Activated naive CD4-positive, alpha-beta T cell treated with Interleukin-2 at 50 U/mL for 16 hours (primary cell): ENCODE results near the gene PRDX6.
"Not testable (repeated sequence)": the region's sequence is repeated elsewhere in the genome, so short reads cannot be mapped to it uniquely, and the experiment has no call there.

Experiments
- DNase-seq: peaks from one replicate; pipeline ENCODE4 v3.0.0-alpha.2; 2020

PRDX6 gene, protein sequence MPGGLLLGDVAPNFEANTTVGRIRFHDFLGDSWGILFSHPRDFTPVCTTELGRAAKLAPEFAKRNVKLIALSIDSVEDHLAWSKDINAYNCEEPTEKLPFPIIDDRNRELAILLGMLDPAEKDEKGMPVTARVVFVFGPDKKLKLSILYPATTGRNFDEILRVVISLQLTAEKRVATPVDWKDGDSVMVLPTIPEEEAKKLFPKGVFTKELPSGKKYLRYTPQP

DNA sequence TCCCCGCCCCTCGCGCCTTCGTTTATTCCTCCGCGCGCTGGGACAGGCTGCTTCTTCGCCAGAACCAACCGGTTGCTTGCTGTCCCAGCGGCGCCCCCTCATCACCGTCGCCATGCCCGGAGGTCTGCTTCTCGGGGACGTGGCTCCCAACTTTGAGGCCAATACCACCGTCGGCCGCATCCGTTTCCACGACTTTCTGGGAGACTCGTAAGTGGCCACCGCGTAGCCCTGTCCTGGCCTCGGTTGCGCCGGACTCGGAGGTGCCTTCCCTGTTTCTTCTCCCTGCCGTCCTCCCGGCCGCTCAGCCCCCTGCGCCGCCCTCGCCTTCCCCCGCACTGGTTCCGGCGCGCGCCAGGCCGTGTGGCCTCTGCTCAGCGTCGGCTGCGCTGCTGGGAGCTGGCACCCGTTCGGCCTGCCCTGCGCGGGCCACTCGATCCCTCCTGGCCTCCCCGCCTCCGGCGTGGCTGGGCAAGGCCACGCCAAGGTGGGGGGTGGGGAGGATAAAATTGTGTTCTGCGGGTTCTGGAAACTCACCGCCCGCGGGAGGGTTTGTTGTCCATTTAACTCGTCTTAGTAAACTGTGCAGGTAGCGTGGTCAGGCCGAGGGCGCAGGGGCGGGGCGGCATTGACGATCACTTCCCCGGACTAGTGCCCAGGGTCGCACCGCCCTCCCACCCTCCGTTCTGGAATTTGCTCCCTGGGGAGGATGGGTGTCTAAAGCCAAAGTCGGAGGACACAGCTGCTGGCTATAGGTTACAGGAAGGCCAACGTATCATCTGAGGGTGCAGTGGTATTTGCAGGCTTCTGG lies at the start of gene PRDX6:
PRDX6 (plus strand) TSS at position 50 of the 808 bp plus-strand sequence; CDS start at position 113, 63 bp downstream.
- DNase-seq, result no peak

DNA sequence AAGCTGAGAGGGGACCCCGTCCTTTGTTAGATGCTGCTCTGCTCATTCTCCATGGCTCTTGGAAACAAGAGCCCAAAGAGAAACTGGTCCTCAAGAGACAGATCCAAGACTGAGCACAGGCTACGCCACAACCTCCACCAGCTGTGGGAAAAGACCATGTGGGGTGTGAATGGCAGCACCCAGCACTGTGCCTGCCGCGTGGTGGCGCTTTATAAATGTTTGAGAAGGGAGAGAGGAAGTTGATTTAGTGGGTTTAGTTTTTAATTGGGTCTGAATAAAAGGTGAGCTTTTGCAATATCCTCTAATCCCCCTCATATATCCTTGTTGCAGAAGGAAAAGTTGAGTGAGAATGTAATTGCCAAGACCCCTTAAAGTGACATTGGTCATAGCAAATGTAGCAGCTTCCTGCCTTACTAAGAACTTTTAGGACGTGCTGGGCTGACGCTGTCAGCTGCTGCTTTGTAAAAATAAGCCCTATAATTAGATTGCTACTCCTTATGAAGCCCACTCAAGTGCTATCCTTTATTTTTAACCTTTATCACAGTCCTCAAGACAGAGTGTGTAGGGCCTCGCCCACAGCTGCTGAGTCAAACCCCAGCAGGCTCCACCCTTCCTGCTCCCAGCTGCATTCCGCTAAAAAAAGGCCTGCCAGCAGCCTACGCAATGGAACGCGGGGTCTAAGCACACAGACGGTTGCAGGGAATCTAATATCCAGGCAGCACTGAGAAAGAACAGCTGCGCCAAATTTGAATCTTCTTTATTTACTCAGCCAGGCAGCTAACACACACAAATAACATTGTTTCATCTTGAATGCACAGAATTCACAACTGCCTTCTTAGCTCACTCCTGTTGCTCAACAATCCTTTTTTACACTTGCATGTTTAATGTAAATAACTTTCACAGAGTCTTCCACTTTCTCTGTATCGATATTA lies 47.4 kb upstream of the PRDX6 start:
- DNase-seq, result peak; percentile 64

DNA sequence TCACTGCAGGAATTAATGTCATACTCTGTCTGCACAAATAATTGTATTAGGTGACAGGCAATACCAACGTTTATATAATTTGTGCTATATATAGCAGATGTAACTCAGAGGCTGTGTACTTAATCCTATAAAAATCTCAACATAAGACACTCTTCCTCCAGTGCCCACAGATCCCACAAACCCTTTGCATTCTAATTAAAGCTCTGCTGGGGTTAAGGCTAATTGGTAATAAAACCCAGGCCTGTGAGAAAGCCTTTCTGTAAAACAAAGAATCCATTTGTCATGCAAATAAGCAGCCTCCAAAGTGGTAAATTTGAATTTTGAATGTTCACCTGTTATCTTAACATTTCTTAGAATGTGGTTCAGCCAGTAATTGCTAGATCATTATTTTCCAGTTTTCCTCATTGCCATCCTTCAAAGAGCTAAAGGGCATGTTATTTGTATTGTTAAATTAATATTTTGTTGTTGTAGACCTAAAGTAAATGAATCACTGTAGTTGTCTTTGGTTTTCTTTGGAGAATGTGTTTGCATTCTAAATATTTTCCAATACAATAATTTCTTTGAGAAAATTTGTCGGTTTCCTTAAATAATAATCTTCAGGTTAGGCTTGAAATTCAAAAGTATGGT lies 46.3 kb upstream of the PRDX6 start:
- DNase-seq, result no peak

DNA sequence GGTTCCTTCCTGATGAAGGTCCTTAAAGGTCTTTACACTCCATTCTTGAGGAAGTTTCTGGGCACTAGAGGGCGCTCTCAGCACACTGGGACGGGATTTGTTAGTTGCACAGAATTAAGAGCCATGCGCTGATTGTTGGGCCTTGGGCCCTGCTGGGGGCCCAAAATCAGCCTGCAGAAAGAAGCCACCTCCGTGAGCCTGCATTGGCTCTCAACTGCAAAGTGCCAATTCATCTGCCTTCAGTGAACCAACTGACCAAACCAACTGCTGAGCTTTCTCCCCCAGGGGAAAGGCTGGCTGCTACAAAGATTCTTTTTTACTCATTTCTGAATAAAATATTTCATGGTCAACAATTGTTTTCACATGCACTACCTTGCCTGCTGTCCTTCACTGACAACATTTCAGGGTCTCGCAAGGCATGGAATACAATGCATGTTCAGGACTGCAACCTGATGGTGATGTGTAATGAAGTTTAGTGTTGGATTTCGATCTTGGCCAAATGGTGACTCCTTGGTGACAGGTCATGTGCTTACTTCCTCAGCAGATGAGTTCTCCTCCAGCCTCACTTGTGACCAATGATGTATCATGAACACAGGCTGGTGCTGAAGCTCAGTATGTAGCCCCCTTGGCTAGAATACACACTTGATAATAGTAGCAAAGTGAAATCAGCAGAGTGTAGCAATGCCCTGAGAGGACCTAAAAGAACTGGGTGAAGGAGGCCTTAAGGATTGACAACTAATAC lies 45.7 kb upstream of the PRDX6 start:
- DNase-seq, result peak; percentile 87

DNA sequence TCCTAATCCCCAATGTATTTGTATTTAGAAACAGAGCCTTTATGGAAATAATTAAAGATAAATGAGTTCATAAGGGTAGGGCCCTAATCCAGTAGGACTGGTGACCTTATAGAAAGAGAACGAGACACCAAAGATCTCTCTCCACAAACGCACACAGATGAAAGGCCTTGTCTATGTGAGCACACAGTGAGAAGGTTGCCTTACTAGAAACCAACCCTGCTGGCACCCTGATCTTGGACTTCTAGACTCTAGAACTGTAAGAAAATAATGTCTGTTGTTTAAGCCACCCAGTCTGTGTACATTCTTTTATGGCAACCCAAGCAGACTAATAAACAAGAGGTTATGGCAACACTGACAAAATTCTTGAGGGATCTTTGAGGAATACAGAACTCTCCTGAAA lies 44.8 kb upstream of the PRDX6 start:
- no peak for DNase-seq

DNA sequence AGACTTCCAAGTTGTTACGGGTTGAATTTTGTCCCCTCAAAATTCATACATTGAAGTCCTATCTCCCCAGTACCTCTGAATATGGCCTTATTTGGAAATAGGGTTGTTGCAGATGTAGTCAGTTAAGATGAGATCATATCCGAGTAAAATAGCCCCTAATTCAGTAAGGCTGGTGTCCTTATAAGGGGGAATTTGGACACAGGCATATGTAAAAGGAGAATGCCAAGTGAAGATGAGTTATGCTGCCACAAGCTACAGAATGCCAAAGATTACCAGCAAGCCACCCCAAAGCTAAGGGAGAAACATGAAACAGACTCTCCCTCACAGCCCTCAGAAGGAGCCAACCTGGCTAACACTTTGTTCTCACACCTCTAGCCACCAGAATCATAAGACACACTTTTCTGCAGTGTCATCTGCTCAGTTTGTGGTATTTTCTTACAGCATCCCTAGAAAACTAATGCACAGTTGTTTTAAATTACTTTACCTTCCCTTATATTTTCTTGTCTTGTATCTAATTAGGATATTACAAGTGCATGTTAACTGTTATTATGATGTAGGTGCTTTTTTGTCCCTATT lies 43.3 kb upstream of the PRDX6 start:
- DNase-seq, result no peak

DNA sequence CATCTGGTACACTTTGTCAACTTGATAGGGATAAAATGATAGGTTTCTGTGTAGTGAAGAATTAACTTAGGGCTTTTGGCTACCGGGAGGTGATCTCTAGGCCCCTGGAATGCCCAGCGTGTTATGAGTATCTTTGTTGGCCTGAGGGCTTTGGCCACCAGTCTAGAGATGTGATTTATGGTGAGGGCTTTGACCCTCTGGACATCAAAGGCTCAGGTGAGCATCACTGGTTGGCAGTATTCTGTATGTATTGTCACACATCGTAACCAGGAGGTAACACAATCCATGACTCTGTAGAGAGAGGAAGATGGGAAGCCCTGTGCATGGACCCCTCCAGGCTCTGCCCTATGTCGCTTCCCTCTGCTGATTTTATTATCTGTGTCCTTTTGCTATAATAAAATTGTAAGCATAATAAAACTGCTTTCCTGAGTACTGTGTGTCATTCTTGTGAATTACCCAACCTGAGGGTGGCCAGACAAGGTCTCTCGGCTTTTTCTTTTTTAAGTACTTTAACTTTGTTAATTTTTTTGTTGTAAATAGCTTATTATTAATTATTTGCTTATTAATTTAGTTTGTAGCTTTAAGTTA lies 40.2 kb upstream of the PRDX6 start:
- no peak for DNase-seq

DNA sequence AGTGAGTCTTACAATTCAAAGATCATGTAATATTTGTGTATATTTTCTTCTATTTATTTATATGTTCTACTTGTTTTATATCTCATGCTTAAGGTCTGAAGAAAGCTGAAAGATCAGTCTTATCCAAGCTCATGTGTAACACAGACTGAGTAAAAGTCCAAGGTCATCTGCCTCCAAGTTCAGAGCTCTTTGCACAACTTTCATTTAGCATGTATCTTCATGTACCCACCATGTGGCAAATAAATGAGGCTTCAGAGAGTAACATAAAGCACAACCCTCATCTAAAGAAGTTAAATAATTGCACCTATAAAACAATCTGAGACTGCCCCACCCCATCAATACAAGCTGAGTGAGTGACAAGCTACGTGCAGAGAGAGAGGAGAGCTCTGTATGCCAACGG lies 38.5 kb upstream of the PRDX6 start:
- DNase-seq, result no peak

DNA sequence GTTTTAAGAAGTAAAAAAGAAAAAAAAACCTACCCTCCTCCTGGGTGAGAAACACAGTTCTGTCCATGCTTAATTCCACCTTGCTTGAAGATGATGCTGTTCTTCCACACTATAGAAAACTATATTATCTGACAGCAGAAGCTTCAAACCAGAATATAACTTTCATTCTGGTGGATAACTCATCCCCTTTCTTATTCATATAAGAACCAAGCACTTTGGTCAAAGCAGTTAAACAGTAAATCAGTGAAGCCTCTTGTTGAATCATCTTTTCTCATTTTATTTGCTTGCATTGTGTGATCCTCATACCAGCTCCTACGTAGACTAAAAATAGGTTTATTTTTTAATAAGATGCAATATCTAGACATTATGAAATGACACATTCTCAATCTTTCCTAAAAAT lies 36.7 kb upstream of the PRDX6 start:
- DNase-seq, result no peak

DNA sequence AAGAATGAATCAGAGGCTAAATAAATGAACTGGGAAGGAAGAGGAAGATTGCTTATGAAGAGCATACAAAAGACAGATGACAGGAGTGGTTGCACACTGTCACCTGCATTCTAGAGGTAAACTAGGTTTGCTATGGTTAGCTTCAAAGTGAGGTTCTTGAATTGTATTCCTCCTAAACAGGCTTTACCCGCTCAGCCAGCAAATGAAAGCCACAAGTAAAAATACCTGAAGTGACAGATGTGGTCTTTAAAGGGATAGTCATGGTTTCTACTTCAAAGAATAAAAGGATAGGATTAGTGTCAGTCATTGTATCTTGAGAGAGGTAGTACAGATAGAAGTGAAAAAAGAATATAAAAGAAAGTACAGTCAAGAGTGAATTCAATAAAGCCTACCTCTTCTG lies 32.4 kb upstream of the PRDX6 start:
- DNase-seq, result no peak

DNA sequence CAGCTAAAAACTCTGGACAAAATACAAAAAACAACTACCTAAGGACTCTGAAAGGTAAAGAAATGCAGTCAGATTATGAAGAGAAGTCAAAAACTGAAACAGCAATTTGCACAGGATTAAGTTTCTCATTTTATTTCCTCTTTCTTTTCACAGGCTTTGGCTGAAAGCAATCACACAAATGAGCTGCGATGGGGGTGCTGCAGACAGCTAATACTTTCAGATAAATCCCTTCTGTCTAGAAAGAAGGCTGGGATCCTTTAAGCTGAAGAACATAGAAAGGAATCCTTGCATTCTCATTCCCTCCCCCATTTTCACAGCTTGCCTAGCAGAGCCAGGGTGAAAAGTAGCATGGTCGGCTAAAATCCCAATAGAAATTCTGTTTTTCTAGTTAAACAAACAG lies 32.0 kb upstream of the PRDX6 start:
- DNase-seq, result no peak

DNA sequence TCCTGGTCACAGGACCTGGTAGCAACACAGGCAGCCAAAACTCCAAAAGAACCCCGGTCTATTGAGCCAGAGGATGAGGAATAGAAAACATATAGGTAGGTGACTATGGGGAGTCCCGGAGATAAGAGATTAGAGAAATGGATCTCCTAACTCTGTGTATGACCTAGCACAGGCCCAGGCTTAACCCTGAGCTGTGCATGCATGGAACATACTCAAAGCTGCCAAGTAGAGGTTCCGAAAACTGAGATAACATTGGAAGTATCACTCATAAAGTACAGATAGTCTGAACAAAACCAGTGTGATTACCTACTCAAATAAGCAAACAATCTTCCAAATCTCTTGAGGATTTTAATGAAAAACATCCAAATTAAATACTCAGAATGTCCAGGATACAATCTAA lies 31.5 kb upstream of the PRDX6 start:
- no peak for DNase-seq

DNA sequence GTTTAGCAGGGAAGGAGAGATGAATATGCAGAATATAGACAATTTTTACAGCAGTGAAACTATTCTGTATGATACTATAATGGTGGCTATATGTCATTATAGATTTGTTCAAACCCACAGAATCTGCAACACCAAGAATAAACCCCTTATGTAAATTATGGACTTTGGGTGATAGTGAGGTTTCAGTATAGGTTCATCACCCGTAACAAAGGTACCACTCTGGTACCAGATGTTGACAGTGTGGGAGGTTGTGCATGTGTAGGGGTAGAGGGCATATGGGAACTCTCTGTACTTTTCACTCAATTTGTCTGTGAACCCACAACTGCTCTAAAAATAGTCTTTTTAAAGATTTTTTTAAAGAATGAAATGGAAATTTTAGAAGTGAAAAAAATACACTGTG lies 29.9 kb upstream of the PRDX6 start:
- DNase-seq, result no peak

DNA sequence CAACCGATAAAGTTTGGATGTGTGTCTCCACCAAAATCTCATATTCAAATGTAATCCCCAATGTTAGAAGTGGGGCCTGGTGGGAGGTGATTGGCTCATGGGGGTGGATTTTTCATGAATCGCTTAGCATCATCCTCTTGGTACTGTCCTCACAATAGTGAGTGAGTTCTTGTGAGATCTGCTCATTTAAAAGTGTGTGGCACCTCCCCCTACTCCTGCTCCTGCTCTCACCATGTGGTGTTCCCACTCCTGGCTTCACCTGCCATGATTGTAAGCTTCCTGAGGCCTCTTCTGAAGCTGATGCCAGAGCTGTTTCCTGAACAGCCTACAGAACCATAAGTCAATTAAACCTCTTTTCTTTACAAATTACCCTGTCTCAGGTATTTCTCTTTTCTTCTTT lies 28.2 kb upstream of the PRDX6 start:
- no peak for DNase-seq

DNA sequence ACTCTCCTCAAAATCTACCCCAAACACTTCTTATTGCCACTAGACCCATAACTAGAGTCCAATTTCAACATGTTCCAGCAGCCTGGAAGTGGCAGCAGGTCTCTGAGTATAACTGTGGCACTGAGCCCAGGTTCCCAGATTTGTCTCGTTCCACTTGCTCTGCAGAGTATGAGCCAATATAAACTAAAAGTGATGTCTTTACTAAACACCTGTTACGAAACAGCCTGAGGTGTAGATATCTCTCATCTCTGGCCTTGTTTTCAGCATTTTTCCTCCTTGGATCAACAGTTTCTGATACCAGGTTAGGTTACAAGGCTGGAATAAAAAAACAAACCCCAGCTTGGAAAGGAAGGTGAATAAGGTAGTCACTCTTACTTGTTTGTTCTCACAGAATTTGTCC lies 25.2 kb upstream of the PRDX6 start:
- DNase-seq, result no peak

DNA sequence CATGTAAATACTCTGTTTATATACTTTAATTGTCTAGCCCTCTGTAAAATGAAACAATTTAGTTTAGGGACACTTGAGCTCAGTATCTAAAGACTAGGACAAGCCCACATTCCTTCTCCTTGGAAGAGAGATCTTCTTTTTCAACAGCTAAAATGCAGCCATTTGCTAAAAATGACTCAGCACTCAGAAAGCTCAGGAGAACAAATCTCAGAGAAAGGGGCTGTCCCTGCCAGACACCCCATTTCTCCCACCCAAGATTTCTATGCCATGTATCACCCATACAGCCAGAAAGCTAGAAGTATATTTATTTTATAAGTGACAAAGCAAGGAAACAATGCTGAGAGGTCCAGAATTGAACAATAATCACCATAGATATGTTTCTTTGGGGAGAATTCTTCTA lies 23.2 kb upstream of the PRDX6 start:
- DNase-seq, result no peak

DNA sequence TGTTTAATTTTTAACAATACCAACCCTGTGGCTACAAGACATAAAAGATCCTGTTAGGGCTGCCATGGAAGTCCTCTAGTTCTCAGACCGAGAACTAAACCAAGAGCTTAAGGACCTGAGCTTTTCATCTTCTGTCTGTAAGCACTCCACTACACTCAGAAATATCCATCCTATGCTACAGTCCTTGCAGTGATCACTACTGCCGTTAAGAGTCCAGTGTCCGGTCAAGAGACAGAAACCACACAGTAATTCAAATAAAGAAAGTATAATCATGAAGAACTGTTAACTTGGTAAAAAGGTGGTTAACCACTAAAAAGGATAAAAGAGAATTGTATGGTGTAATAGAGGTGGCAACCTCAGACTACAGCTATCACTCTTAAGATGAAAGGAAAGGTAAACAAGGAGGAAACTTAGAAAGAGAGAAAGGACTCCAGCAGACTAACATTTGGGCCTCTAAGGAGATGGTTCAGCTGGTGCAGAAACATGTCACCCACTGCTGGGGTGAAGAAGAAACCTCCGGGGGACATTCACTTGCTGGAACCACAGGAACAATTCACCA lies 22.1 kb upstream of the PRDX6 start:
- DNase-seq, result no peak

DNA sequence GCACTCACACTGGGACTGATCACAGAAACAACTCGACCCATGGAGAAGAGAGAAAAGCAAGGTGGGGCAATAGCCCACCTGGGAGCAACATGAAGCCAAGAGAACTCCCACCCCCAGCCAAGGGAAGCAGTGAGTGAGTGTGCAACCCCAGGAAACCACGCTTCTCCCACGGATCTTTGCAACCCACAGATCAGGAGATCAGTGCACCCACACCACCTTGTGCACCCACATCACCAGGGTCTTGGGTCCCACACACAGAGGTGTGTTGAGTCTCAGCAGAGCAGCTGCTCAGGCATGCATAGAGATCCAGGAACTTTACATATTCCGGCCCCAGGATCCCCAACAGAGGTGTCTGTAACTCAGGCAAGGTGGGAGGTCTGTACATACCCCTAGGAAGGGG lies 17.2 kb upstream of the PRDX6 start:
- DNase-seq, result no peak

DNA sequence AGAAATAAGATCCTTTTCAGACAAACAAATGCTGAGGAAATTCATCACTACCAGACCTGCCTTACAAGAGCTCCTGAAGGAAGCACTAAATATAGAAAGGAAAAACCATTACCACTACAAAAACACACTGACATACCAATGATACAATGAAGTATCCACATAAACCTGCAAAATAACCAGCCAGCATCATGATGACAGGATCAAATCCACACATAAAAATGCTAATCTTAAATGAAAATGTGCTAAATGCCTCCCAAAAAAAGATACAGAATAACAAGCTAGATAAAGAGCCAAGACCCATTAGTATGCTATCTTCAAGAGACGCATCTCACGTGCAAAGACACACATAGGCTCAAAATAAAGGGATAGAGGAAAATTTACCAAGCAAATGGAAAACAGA lies 14.5 kb upstream of the PRDX6 start:
- DNase-seq, result not testable (repeated sequence)

DNA sequence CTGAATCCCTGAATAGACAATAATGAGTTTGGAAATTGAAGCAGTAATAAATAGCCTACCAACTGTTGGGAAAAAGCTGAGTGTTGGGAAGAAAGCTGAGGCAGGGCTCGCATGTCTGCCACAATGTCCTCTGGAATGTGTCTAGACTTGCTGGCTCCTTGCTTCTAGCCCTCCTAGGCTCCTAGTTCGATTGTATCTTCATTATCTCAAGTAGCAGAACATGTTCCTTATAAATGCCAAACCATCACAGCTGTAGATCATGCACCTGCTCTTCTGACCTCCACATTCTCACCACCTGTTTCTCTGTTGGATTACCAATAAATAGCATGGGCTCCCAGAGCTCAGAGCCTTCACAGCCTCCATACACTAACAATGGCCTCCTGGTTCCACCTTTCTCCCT lies 12.9 kb upstream of the PRDX6 start:
- not testable (repeated sequence) for DNase-seq

DNA sequence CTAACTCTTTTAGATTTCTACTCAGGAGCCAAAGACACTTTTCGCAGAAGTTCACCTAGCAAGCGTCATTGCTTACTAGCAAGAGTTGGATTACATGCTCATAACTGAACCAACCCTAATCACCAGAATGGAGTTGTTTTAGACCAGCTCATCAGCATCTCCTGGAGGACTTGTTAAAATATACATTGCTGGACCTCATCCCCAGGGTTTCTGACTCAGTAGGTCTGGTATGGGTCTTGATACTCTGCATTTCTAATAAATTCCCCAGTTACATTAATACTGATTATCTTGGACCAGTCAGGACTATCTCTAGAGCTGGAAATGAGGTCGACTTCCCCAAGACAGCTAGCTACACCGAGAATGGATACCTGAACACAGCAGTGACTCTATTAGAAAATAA lies 9.7 kb upstream of the PRDX6 start:
- DNase-seq, result no peak
